GM06990 (cell line): ENCODE data around the gene RFLNA.

Experiments
- DNase-seq: peaks from one replicate; pipeline ENCODE4 v3.0.0-alpha.2; 2011; ENCODE audit not compliant: insufficient read length; ENCODE audit errors: extremely low read depth
- H3K27me3 ChIP-seq: replicated peaks from 2 replicates; pipeline ENCODE4 v1.6.0; 2011; ENCODE audit warnings: low read length; ENCODE audit not compliant: control insufficient read depth, insufficient read depth
- H3K36me3 ChIP-seq: 2 replicates; pipeline ENCODE4 v1.5.1; 2011; ENCODE audit warnings: low read length; ENCODE audit not compliant: control insufficient read depth, insufficient read depth
- H3K4me3 ChIP-seq: replicated peaks from 2 replicates; pipeline ENCODE4 v1.5.1; 2011; ENCODE audit warnings: low read depth, mild to moderate bottlenecking, control low read depth, low read length
- TF ChIP-seq, protein P1 (sequence below): IDR thresholded peaks from 2 replicates; pipeline ENCODE4 v1.5.1; 2011; ENCODE audit warnings: low read length, control low read depth, mild to moderate bottlenecking, inconsistent platforms; ENCODE audit not compliant: insufficient read depth, poor library complexity, severe bottlenecking

Gene RFLNA

DNA sequence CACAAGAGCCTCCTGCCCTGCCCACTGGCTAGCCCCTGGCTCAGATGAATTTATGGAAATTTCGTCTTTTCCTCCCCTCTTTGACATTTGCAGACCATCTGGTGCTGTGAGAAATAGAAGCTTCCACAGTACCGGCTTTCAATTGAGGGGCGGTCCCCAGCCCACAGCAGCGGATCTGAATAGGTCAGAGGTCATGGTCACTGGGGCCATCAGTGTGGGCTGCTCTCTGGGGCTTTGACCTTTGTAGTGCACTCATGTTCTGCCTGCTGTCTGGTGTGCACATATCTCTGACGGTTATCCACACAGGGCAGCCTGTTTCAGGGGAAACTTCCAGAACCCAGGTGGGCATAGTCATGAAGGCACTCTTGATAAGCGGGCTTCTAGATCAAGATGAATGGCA is 2.5 kb upstream of the RFLNA start:
- no peak for DNase-seq
- Histone ChIP-seq H3K36me3 (no peaks in the 10 kb centered on the region), H3K4me3 (no peak overlapping the region), H3K27me3 (peaks cover 4% of the 10 kb centered on the region; the same call in 1 of the 2 replicates)
- TF ChIP-seq, protein P1, sequence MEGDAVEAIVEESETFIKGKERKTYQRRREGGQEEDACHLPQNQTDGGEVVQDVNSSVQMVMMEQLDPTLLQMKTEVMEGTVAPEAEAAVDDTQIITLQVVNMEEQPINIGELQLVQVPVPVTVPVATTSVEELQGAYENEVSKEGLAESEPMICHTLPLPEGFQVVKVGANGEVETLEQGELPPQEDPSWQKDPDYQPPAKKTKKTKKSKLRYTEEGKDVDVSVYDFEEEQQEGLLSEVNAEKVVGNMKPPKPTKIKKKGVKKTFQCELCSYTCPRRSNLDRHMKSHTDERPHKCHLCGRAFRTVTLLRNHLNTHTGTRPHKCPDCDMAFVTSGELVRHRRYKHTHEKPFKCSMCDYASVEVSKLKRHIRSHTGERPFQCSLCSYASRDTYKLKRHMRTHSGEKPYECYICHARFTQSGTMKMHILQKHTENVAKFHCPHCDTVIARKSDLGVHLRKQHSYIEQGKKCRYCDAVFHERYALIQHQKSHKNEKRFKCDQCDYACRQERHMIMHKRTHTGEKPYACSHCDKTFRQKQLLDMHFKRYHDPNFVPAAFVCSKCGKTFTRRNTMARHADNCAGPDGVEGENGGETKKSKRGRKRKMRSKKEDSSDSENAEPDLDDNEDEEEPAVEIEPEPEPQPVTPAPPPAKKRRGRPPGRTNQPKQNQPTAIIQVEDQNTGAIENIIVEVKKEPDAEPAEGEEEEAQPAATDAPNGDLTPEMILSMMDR = no peak

DNA sequence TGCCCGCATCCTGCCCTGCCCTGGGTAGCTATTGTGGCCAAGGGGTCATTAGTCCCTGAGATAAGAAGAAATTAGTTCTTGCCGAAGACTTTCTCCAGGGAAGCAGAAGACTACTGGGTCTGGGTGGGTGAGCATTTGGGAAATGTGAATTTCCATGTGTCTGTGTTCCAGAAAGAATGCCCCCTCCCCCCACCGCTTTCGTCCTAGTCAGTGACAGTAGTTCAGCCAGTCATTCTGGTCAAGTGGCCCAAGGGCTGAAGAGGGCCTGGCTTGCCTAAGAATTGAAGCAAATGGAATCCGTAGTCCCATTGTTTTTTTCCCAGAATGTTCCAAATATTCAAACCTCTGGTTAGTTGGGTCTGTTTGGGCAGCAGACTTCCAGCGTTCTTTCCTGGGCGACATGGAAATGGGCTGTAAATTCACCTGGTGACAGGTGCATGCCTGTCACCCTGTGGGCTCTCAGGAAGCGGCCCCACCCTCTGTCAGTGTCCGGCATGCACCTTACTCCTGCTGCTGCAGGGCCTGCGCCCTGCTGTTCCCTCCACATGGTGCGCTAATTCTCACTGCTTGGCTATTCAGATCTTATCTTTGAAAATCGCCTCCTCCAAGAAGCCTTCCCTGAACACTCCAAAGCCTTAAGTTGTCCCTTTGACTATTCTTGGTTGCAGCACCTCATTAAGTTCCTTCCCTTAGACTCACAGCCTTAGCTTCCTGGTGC is 1.4 kb upstream of the RFLNA start:
- TF ChIP-seq, protein P1 = no peak
- peaks cover 4% of the 10 kb centered on the region; the same call in 1 of the 2 replicates for H3K27me3 ChIP-seq
- H3K36me3 ChIP-seq = no peaks in the 10 kb centered on the region
- no peak for DNase-seq
- H3K4me3 ChIP-seq = no peak overlapping the region

DNA sequence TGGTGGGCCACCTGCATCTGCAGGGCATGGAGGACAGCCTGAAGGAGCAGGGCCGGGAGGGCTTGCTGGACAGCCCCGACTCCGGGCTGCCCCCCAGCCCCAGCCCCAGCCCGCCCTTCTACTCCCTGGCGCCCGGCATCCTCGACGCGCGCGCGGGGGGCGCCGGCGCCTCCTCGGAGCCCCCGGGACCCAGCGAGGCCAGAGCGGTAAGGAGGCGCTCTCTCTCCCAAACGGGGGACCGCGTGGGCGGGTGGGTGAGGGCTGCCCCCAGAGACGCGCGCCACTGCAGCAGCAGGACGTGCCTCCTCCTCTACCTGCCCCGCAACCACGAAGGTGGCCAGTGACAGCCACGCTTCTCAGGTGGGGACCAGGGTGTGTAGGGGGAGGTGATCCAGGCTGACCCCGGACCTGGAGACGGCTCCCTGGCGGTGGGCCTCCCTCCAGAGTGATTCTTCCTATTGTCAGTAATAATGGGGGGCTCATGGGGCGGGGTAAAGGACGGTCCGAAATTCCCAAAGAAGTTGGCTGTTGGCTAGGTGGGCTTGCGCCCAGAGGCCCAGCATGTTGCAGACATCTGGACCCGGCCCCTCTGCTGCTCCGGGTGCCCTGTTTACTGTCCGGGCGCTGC is 652 bp downstream of the RFLNA start:
- TF ChIP-seq, protein P1 = no peak
- Histone ChIP-seq H3K4me3 (no peak overlapping the region), H3K36me3 (no peaks in the 10 kb centered on the region), H3K27me3 (peaks cover 4% of the 10 kb centered on the region)
- DNase-seq = no peak

DNA sequence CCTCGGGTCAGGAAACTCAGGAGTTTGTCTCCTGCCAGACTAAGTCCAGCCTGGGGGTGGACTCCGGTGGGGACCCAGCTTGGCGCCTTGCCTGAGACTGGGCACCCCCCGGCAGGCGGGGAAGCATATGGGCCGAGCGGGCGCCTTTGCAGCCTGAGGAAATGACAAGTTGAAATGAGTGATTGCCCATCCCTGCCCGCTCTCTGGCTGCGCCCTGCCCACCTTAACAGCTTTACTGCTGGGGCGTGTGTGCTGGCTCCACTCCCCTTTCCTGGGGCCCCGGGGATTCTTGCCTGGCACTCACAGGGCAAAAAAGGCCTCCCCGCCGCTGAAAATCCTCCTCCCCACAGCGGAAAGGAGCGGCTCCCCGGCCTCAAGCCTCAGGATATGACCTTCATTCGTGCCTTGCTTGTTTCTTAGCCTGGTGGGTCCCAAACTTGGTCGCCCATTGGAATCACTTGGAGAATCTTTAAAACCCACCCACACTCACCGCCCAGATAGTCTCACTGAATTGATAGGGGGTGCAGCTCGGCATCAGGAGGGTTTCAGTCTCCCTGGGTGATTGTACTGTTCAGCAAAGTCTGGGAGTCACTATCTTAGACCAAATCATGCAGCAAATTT is 1.5 kb downstream of the RFLNA start:
- Histone ChIP-seq H3K36me3 (no peaks in the 10 kb centered on the region), H3K27me3 (peaks cover 4% of the 10 kb centered on the region), H3K4me3 (no peak overlapping the region)
- TF ChIP-seq, protein P1 = no peak
- no peak for DNase-seq

DNA sequence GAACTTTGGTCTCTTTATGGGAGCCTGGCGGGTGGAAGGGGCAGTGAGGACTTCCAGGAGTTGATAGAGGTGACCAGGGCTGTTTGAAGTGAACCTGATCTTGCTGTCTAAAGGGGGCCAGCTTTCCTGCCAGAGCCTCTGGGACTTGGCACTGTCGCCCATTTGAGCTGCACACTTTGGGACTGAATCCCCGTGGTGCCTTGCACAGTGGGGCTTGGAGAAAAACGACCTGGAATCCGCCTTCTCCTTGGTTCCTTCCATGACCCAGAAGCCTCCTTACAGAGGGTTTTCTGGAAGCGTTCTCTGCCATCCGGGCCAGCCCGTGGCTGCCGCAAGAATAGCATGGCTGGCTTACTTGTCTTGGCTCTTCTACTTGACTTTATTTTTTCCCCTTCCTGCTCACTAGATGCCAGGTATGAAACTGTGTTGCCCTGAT is 2.0 kb downstream of the RFLNA start:
- Histone ChIP-seq H3K36me3 (no peaks in the 10 kb centered on the region), H3K4me3 (no peak overlapping the region), H3K27me3 (peaks cover 4% of the 10 kb centered on the region)
- no peak for DNase-seq
- TF ChIP-seq, protein P1 = no peak
